K562 (cell line): ENCODE measurements around the gene FILIP1. TPM values are rescaled to one million over a fixed set of nuclear protein-coding genes. Genes with fewer than 3 reads are reported as not detected.

Source experiments
- ATAC-seq: fragments of 200-7000 bp; cut with Tn5 transposase; 3 replicates; pipeline ENCODE4 v1.9.1; 2020; ENCODE audit warnings: moderate library complexity
- BruUV-seq: library from RNA; stranded (reverse); fragments of 400-500 nt; replicated peaks from 2 replicates; lab custom pipeline; 2021; lab: Mats Ljungman, UMichigan
- CTCF ChIA-PET: fragments of 300-600 bp; formaldehyde crosslinking; extraction: SDS; loops from one replicate; lab custom pipeline; 2021; ENCODE audit warnings: low intra/inter-chr PET ratio; lab: Yijun Ruan, JAX
- POLR2A ChIA-PET: fragments of 300-600, 350-650 bp; sonication (Branson Sonifier 250); formaldehyde crosslinking; extraction: SDS; loops from one replicate; lab custom pipeline; 2021; ENCODE audit warnings: antibody characterized with exemption, inconsistent platforms; lab: Yijun Ruan, JAX
- DNase-seq, 4 experiments: peaks; one replicate each; pipeline versions ENCODE4 v3.0.0 to v3.0.0-alpha.2; 2011 to 2018; ENCODE audit warnings: low spot score in 3 of 4, mixed read lengths in 3 of 4; ENCODE audit errors: extremely low read depth in 1 of 4
- FAIRE-seq: peaks from 2 replicates; lab custom pipeline; 2011; peaks lifted over from hg19 to GRCh38; lab: Jason Lieb, UNC
- H2AFZ ChIP-seq: 2 replicates; pipeline ENCODE4 v1.6.0; 2011; ENCODE audit warnings: low read depth, low read length, control low read depth, inconsistent platforms
- H3K27ac ChIP-seq: fragments of 200-600 bp; 3 replicates; pipeline ENCODE4 v1.8.0; 2011; ENCODE audit warnings: low read depth, mild to moderate bottlenecking, control low read depth, inconsistent platforms, low read length, moderate library complexity, mixed read lengths; ENCODE audit errors: extremely low read depth
- H3K27me3 ChIP-seq, 2 experiments: fragments of 300-600 bp in 1 of 2; 2 replicates in 1 of 2; 3 replicates in 1 of 2; pipeline versions ENCODE4 v1.6.0 to v1.8.0; 2011; ENCODE audit warnings: inconsistent platforms in 2 of 2, low read length in 2 of 2, mild to moderate bottlenecking in 1 of 2, mixed read lengths in 1 of 2, moderate library complexity in 1 of 2; ENCODE audit not compliant: control insufficient read depth in 2 of 2, insufficient read depth in 2 of 2
- H3K36me3 ChIP-seq: fragments of 300-600 bp; 3 replicates; pipeline ENCODE4 v1.8.0; 2011; ENCODE audit warnings: mild to moderate bottlenecking, low read length, inconsistent platforms; ENCODE audit not compliant: control insufficient read depth, insufficient read depth
- H3K4me1 ChIP-seq, 2 experiments: fragments of 200-600 bp in 1 of 2; replicated peaks in 1 of 2; 2 replicates in 1 of 2; 3 replicates in 1 of 2; pipeline versions ENCODE4 v1.5.1 to v1.8.0; 2011; ENCODE audit warnings: inconsistent platforms in 2 of 2, low read length in 2 of 2, mild to moderate bottlenecking in 1 of 2, mixed read lengths in 1 of 2, moderate library complexity in 1 of 2; ENCODE audit not compliant: control insufficient read depth in 2 of 2, insufficient read depth in 2 of 2
- H3K4me2 ChIP-seq: 2 replicates; pipeline ENCODE4 v1.6.1; 2011; ENCODE audit warnings: low read length, control low read depth, inconsistent platforms, mixed read lengths; ENCODE audit not compliant: insufficient read depth
- H3K4me3 ChIP-seq: fragments of 200-600 bp; sonication (generic), shearing (Covaris generic); 2 replicates; pipeline ENCODE4 v1.5.1; 2016; ENCODE audit warnings: control low read depth, inconsistent platforms
- H3K79me2 ChIP-seq: fragments of 200-600 bp; 3 replicates; pipeline ENCODE4 v1.8.0; 2011; ENCODE audit warnings: low read length, inconsistent platforms; ENCODE audit not compliant: control insufficient read depth, insufficient read depth
- H3K9ac ChIP-seq, 2 experiments: 2 replicates each; pipeline versions ENCODE4 v1.6.0 to v1.6.1; 2011; ENCODE audit warnings: low read depth in 2 of 2, low read length in 2 of 2, control low read depth in 1 of 2, inconsistent platforms in 1 of 2, mild to moderate bottlenecking in 1 of 2, mixed read lengths in 1 of 2; ENCODE audit not compliant: insufficient read depth in 1 of 2
- H3K9me1 ChIP-seq: one replicate; pipeline ENCODE4 v1.6.0; 2011; ENCODE audit warnings: inconsistent platforms, mild to moderate bottlenecking, low read length, moderate library complexity; ENCODE audit not compliant: control insufficient read depth, insufficient read depth
- H3K9me3 ChIP-seq: replicated peaks from 2 replicates; pipeline ENCODE4 v1.5.1; 2011; ENCODE audit warnings: low read depth, low read length, inconsistent platforms; ENCODE audit not compliant: control insufficient read depth, insufficient read depth
- H4K20me1 ChIP-seq: replicated peaks from 2 replicates; pipeline ENCODE4 v1.6.1; 2011; ENCODE audit warnings: low read length, inconsistent platforms, mixed read lengths; ENCODE audit not compliant: control insufficient read depth, insufficient read depth
- CC2D1A ChIP-seq: fragments of 450-650 bp; IDR thresholded peaks from 2 replicates; pipeline ENCODE4 v1.6.1; 2017; ENCODE audit warnings: mild to moderate bottlenecking
- MYBL2 ChIP-seq, 2 experiments: fragments of 450-650 bp in 1 of 2; sonication (generic) in 1 of 2; formaldehyde crosslinking in 1 of 2; IDR thresholded peaks; 2 replicates each; pipeline versions ENCODE4 v1.6.1 to v1.8.1; 2017 to 2022; ENCODE audit warnings: borderline replicate concordance in 1 of 2, inconsistent platforms in 1 of 2, low read depth in 1 of 2, mild to moderate bottlenecking in 1 of 2, missing genetic modification reagents in 1 of 2, moderate library complexity in 1 of 2
- WHSC1 ChIP-seq: IDR thresholded peaks from one replicate; pipeline ENCODE4 v1.6.1; 2012; ENCODE audit warnings: low read length, control low read depth, inconsistent platforms
- ZSCAN29 ChIP-seq: fragments of 450-650 bp; IDR thresholded peaks from 2 replicates; pipeline ENCODE4 v1.6.1; 2017
- ZZZ3 ChIP-seq: fragments of 450-650 bp; IDR thresholded peaks from 2 replicates; pipeline ENCODE4 v1.6.1; 2016; ENCODE audit warnings: antibody characterized with exemption, mild to moderate bottlenecking, moderate library complexity
- WGBS: fragments of 100-300 bp; shearing (Covaris generic); methylation state at CpG from one replicate; pipeline ENCODE4 v1.1.6; 2016; ENCODE audit warnings: low coverage, mixed read lengths; ENCODE audit not compliant: insufficient coverage; ENCODE audit errors: missing lambda C conversion rate; 5-methylcytosine and 5-hydroxymethylcytosine counted together
- in situ Hi-C: fragments of 300-500 bp; cut with MboI; formaldehyde crosslinking; loops from 4 replicates; pipeline ENCODE4 v1.15.0; 2018; ENCODE audit warnings: inconsistent platforms, mixed read lengths
- intact Hi-C: fragments of 100-400 bp; cut with micrococcal nuclease; formaldehyde crosslinking; loops from 2 replicates; pipeline ENCODE4 v1.14.2; 2022
- polyA plus RNA-seq, 8 experiments: library from polyadenylated mRNA; depleted of rRNA in 4 of 8; stranded (reverse) in 5 of 8; unstranded in 3 of 8; fragments of >200 nt; fragmentation: Nextera tagmentation in 2 of 8; fragmentation: Illumina TruSeq in 1 of 8; extraction: Ambion mirVana in 2 of 8; extraction: Trizol in 1 of 8; gene quantifications; 2 replicates each; pipeline versions ENCODE4 v1.2.1 to v1.2.3, GENCODE V29; 2011 to 2014; ENCODE audit warnings: inconsistent platforms in 1 of 8, missing spikeins in 1 of 8
- total RNA-seq, 7 experiments: library from RNA; depleted of rRNA in 6 of 7; stranded (reverse); fragments of >200 nt in 6 of 7; fragmentation: Illumina TruSeq in 2 of 7; extraction: Trizol in 2 of 7; gene quantifications; 2 replicates each; pipeline versions ENCODE4 v1.2.1 to v1.2.3, GENCODE V29; 2011 to 2021; ENCODE audit warnings: low replicate concordance in 1 of 7
- TF ChIP-seq, protein P1 (sequence below): IDR thresholded peaks from 3 replicates; pipeline ENCODE4 v1.6.1; 2011; ENCODE audit warnings: borderline replicate concordance, mild to moderate bottlenecking; ENCODE audit not compliant: insufficient read length, insufficient read depth
- TF ChIP-seq, protein P2 (sequence below): sonication (generic); formaldehyde crosslinking; IDR thresholded peaks from 2 replicates; pipeline ENCODE4 v1.8.1; 2023; ENCODE audit warnings: mild to moderate bottlenecking, missing genetic modification reagents
- TF ChIP-seq, protein P3 (sequence below), 2 experiments: fragments of 250-450 bp in 1 of 2; fragments of 450-650 bp in 1 of 2; sonication (Bioruptor Pico) in 1 of 2; IDR thresholded peaks; 2 replicates each; pipeline versions ENCODE4 v1.6.1 to v1.8.0; 2016 to 2021; ENCODE audit warnings: mild to moderate bottlenecking in 2 of 2, moderate library complexity in 2 of 2, missing compliant biosample characterization in 1 of 2, missing genetic modification characterization in 1 of 2

Gene FILIP1
- total and polyA plus RNA-seq, 9 of the 15 experiments (the other 6 are each of a cell fraction or from before 2014, with no cell fraction given): 0.03 to 0.25 (median 0.10) TPM; not detected in 1

- Histone ChIP-seq H4K20me1 (0 out of 2 replicates have a peak, but pooled peaks cover 4% of the 10 kb centered on the region), H3K9ac (no peak overlapping the region), H3K9me3 (peaks cover 6% of the 10 kb centered on the region), H3K4me3 (no peak overlapping the region), H2AFZ (no peak overlapping the region), H3K27ac (no peak overlapping the region), H3K79me2 (peaks cover 27% of the 10 kb centered on the region), H3K4me2 (no peak overlapping the region), H3K36me3 (peaks cover 2% of the 10 kb centered on the region; the same call in 2 of the 3 replicates), H3K4me1 (peaks cover 4 to 5% of the 10 kb centered on the region in 2 experiments; a peak in 2 of 5 replicates), H3K27me3 (no peaks in the 10 kb centered on the region), H3K9me1 (no peaks in the 10 kb centered on the region)
- BruUV-seq: no TSS peak
- WGBS: 6% methylated on average over 2 of the region's 2 CpGs
- POLR2A ChIA-PET: no interaction called here
- in situ Hi-C loops: no loop called here
- CTCF ChIA-PET: interaction anchor here (0.7 kb wide), 1 partner anchor 21 kb away, joined by 3 read pairs; no protein-coding TSS in a partner anchor
- no peak for FAIRE-seq
- no peak for DNase-seq
- intact Hi-C loops: no loop called here
- ATAC-seq: no peak
- TF ChIP-seq ZSCAN29 (no peak), WHSC1 (no peak)
These were observed 247.2 kb downstream of the FILIP1 start for GRCh38 chr6:75246386-75246785.

GRCh38 chr6:75244063-75244584 is 249.5 kb downstream of the FILIP1 start:
- ATAC-seq (no peak), DNase-seq (no peak), FAIRE-seq (no peak)
- peak overlapping the region in 1 of 2 experiments; percentile 96; a peak in 3 of 4 replicates for H3K9ac ChIP-seq
- ChIA-PET POLR2A (interaction anchor here (0.7 to 1.9 kb wide), 5 partner anchors 12 to 41 kb away, joined by 3 to 6 read pairs (median 4); no protein-coding TSS in a partner anchor), CTCF (no interaction called here)
- peaks cover 6% of the 10 kb centered on the region for H3K9me3 ChIP-seq
- in situ Hi-C loops (no loop called here), intact Hi-C loops (no loop called here)
- H4K20me1 ChIP-seq: 0 out of 2 replicates have a peak, but pooled peaks cover 4% of the 10 kb centered on the region
- 82% methylated on average over 15 of the region's 15 CpGs for WGBS
- peaks cover 39% of the 10 kb centered on the region for H3K79me2 ChIP-seq
- H3K36me3 ChIP-seq: peaks cover 24% of the 10 kb centered on the region
- H3K9me1 ChIP-seq: no peaks in the 10 kb centered on the region
- TSS peak; percentile 88 for BruUV-seq
- H3K27ac ChIP-seq: peak overlapping the region; percentile 98
- H3K4me1 ChIP-seq: peaks cover 4 to 5% of the 10 kb centered on the region in 2 experiments; a peak in 3 of 5 replicates
- H3K27me3 ChIP-seq: no peaks in the 10 kb centered on the region
- H2AFZ ChIP-seq: peak overlapping the region; percentile 100
- peak overlapping the region; percentile 82 for H3K4me3 ChIP-seq
- peak overlapping the region; percentile 96 for H3K4me2 ChIP-seq
- TF ChIP-seq, protein P1, sequence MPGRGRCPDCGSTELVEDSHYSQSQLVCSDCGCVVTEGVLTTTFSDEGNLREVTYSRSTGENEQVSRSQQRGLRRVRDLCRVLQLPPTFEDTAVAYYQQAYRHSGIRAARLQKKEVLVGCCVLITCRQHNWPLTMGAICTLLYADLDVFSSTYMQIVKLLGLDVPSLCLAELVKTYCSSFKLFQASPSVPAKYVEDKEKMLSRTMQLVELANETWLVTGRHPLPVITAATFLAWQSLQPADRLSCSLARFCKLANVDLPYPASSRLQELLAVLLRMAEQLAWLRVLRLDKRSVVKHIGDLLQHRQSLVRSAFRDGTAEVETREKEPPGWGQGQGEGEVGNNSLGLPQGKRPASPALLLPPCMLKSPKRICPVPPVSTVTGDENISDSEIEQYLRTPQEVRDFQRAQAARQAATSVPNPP: no peak
- TF ChIP-seq, protein P2, sequence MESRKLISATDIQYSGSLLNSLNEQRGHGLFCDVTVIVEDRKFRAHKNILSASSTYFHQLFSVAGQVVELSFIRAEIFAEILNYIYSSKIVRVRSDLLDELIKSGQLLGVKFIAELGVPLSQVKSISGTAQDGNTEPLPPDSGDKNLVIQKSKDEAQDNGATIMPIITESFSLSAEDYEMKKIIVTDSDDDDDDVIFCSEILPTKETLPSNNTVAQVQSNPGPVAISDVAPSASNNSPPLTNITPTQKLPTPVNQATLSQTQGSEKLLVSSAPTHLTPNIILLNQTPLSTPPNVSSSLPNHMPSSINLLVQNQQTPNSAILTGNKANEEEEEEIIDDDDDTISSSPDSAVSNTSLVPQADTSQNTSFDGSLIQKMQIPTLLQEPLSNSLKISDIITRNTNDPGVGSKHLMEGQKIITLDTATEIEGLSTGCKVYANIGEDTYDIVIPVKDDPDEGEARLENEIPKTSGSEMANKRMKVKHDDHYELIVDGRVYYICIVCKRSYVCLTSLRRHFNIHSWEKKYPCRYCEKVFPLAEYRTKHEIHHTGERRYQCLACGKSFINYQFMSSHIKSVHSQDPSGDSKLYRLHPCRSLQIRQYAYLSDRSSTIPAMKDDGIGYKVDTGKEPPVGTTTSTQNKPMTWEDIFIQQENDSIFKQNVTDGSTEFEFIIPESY (CRISPR knock-in tag): peak; percentile 90
- TF ChIP-seq, protein P3, sequence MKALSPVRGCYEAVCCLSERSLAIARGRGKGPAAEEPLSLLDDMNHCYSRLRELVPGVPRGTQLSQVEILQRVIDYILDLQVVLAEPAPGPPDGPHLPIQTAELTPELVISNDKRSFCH (CRISPR knock-in tag; IDR thresholded peaks at IDR 0.05): no peak
- TF ChIP-seq, protein P3 (tag; IDR thresholded peaks at IDR 0.05): 0 out of 2 replicates have a peak, but pooled peaks have one; percentile 59
- TF ChIP-seq CC2D1A: peak; percentile 19; the same call in 1 of the 2 replicates
- TF ChIP-seq MYBL2 (IDR thresholded peaks at IDR 0.05; ENCODE audit: low read depth): peak; percentile 8; the same call in 1 of the 2 replicates
- TF ChIP-seq MYBL2 (CRISPR knock-in tag; IDR thresholded peaks at IDR 0.05; ENCODE audit: borderline replicate concordance): no peak
- TF ChIP-seq ZZZ3: 0 out of 2 replicates have a peak, but pooled peaks have one; percentile 4
